ENCODE data around the gene PDE4D. TPM values are rescaled to one million over a fixed set of nuclear protein-coding genes. Genes with fewer than 3 reads are reported as not detected.
"Not testable (repeated sequence)": the region's sequence is repeated elsewhere in the genome, so short reads cannot be mapped to it uniquely, and the experiment has no call there.

PDE4D gene
- polyA plus RNA-seq, 1 donor = 23.1 TPM

- DNase-seq = no peak
Measured at GRCh38 chr5:58965677-58966414, 927.7 kb downstream of the PDE4D start.

- no peak for DNase-seq
Measured at GRCh38 chr5:58963821-58964220, 929.7 kb downstream of the PDE4D start.

GRCh38 chr5:58963361-58963760, 930.2 kb downstream of the PDE4D start:
- DNase-seq = no peak

GRCh38 chr5:58961631-58962280, 931.8 kb downstream of the PDE4D start:
- DNase-seq = no peak

- DNase-seq = no peak
Measured at GRCh38 chr5:58958701-58959100, 934.8 kb downstream of the PDE4D start.

GRCh38 chr5:58953218-58953617, 940.3 kb downstream of the PDE4D start:
- DNase-seq = not testable (repeated sequence)

GRCh38 chr5:58950224-58950623, 943.3 kb downstream of the PDE4D start:
- no peak for DNase-seq

GRCh38 chr5:58946230-58946629, 947.3 kb downstream of the PDE4D start:
- no peak for DNase-seq

- DNase-seq = no peak
Measured at GRCh38 chr5:58944221-58944620, 949.3 kb downstream of the PDE4D start.

GRCh38 chr5:58940446-58940845, 953.1 kb downstream of the PDE4D start:
- no peak for DNase-seq

- no peak for DNase-seq
Measured at GRCh38 chr5:58939664-58940063, 953.9 kb downstream of the PDE4D start.

- no peak for DNase-seq
Measured at GRCh38 chr5:58938563-58939424, 954.7 kb downstream of the PDE4D start.

GRCh38 chr5:58937031-58937681, 956.4 kb downstream of the PDE4D start:
- no peak for DNase-seq

GRCh38 chr5:58934629-58935097, 958.9 kb downstream of the PDE4D start:
- DNase-seq = no peak

- DNase-seq = no peak
Measured at GRCh38 chr5:58933891-58934628, 959.5 kb downstream of the PDE4D start.

- DNase-seq = no peak
Measured at GRCh38 chr5:58932057-58932612, 961.4 kb downstream of the PDE4D start.

- DNase-seq = no peak
Measured at GRCh38 chr5:58930520-58930919, 963.0 kb downstream of the PDE4D start.

GRCh38 chr5:58929726-58930125, 963.8 kb downstream of the PDE4D start:
- no peak for DNase-seq

- DNase-seq = no peak
Measured at GRCh38 chr5:58927938-58928337, 965.6 kb downstream of the PDE4D start.

GRCh38 chr5:58927181-58927580, 966.3 kb downstream of the PDE4D start:
- no peak for DNase-seq

- DNase-seq = no peak
Measured at GRCh38 chr5:58926541-58926935, 967.0 kb downstream of the PDE4D start.

All from left kidney (tissue), 2 donors.